Measurements from ENCODE around the gene TNFSF10. TPM values are rescaled to one million over a fixed set of nuclear protein-coding genes. Genes with fewer than 3 reads are reported as not detected.

TNFSF10 gene
- total and polyA plus RNA-seq, 9 of the 15 experiments (the other 6 are each of a cell fraction or from before 2014, with no cell fraction given): 0.07 to 1.3 (median 0.27) TPM; not detected in 1

DNA sequence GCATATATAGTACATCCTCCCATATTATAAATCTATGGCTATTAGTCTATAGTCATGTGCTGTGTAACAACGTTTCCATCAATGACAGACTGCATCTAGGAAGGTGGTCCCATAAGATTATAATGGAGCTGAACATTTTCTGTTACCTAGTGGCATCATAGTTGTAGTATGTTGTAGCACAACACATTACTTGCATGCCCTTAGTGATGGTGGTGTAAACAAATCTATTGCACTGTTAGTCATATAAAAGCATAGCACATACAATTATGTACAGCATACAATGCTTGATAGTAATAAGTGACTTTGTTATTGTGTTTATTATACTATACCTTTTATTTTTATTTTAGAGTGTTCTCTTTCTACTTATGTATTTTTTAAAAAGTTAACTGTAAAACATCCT is 37.4 kb upstream of the TNFSF10 start:
- 0% methylated on average over 1 of the region's 1 CpG for WGBS (ENCODE audit: insufficient coverage, low coverage, missing lambda C conversion rate)
- CTCF ChIA-PET (ENCODE audit: low intra/inter-chr PET ratio): no interaction called here

More for the DNA sequence above, 37.4 kb upstream of the TNFSF10 start:
- no peaks in the 10 kb centered on the region for H3K27me3 ChIP-seq (ENCODE audit: control insufficient read depth in 2 of 2, insufficient read depth in 2 of 2, low read length in 2 of 2)
- no peak overlapping the region for H2AFZ ChIP-seq (ENCODE audit: low read depth, low read length)
- H3K9me1 ChIP-seq (ENCODE audit: control insufficient read depth, insufficient read depth, low read length): no peaks in the 10 kb centered on the region
- H3K9me3 ChIP-seq (replicated peaks; ENCODE audit: control insufficient read depth, insufficient read depth, low read depth, low read length): no peaks in the 10 kb centered on the region
- intact Hi-C loops (cut with micrococcal nuclease): no loop called here
- no TSS peak for BruUV-seq (replicated peaks)
- no peak overlapping the region for H3K4me3 ChIP-seq
- DNase-seq (ENCODE audit: extremely low read depth in 1 of 4, low spot score in 3 of 4) (no peak), FAIRE-seq (no peak), ATAC-seq (no peak)
- in situ Hi-C loops (cut with MboI): no loop called here
- H3K9ac ChIP-seq (ENCODE audit: insufficient read depth in 1 of 2, low read depth in 2 of 2, low read length in 2 of 2): no peak overlapping the region
- no peaks in the 10 kb centered on the region for H3K79me2 ChIP-seq (ENCODE audit: control insufficient read depth, insufficient read depth, low read length)
- H4K20me1 ChIP-seq (replicated peaks; ENCODE audit: control insufficient read depth, insufficient read depth, low read length): no peaks in the 10 kb centered on the region
- TF ChIP-seq TBL1XR1 (IDR thresholded peaks at IDR 0.05; ENCODE audit: low read length in 2 of 2) (no peak), SMAD3 (CRISPR knock-in tag; conservative IDR thresholded peaks at IDR 0.05) (no peak), SMAD2 (IDR thresholded peaks at IDR 0.05; ENCODE audit: low read depth, low read length) (no peak), ZFP1 (CRISPR knock-in tag; IDR thresholded peaks at IDR 0.05) (no peak), WHSC1 (IDR thresholded peaks at IDR 0.05; ENCODE audit: low read length) (no peak), HDAC3 (IDR thresholded peaks at IDR 0.05; ENCODE audit: borderline replicate concordance, partially characterized antibody) (no peak), ZBTB7A (IDR thresholded peaks at IDR 0.05; ENCODE audit: borderline replicate concordance, control insufficient read depth, low read depth, low read length) (no peak), MTA3 (IDR thresholded peaks at IDR 0.05; ENCODE audit: borderline replicate concordance) (no peak)
- TF ChIP-seq, protein P1, sequence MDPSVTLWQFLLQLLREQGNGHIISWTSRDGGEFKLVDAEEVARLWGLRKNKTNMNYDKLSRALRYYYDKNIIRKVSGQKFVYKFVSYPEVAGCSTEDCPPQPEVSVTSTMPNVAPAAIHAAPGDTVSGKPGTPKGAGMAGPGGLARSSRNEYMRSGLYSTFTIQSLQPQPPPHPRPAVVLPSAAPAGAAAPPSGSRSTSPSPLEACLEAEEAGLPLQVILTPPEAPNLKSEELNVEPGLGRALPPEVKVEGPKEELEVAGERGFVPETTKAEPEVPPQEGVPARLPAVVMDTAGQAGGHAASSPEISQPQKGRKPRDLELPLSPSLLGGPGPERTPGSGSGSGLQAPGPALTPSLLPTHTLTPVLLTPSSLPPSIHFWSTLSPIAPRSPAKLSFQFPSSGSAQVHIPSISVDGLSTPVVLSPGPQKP (CRISPR knock-in tag; IDR thresholded peaks at IDR 0.05): no peak
- TF ChIP-seq, protein P2, sequence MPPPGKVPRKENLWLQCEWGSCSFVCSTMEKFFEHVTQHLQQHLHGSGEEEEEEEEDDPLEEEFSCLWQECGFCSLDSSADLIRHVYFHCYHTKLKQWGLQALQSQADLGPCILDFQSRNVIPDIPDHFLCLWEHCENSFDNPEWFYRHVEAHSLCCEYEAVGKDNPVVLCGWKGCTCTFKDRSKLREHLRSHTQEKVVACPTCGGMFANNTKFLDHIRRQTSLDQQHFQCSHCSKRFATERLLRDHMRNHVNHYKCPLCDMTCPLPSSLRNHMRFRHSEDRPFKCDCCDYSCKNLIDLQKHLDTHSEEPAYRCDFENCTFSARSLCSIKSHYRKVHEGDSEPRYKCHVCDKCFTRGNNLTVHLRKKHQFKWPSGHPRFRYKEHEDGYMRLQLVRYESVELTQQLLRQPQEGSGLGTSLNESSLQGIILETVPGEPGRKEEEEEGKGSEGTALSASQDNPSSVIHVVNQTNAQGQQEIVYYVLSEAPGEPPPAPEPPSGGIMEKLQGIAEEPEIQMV (tag; conservative IDR thresholded peaks at IDR 0.05; ENCODE audit: low read depth): no peak
- TF ChIP-seq, protein P3, sequence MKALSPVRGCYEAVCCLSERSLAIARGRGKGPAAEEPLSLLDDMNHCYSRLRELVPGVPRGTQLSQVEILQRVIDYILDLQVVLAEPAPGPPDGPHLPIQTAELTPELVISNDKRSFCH (CRISPR knock-in tag; IDR thresholded peaks at IDR 0.05): no peak
- TF ChIP-seq, protein P3 (tag; IDR thresholded peaks at IDR 0.05): no peak
- TF ChIP-seq, protein P4, sequence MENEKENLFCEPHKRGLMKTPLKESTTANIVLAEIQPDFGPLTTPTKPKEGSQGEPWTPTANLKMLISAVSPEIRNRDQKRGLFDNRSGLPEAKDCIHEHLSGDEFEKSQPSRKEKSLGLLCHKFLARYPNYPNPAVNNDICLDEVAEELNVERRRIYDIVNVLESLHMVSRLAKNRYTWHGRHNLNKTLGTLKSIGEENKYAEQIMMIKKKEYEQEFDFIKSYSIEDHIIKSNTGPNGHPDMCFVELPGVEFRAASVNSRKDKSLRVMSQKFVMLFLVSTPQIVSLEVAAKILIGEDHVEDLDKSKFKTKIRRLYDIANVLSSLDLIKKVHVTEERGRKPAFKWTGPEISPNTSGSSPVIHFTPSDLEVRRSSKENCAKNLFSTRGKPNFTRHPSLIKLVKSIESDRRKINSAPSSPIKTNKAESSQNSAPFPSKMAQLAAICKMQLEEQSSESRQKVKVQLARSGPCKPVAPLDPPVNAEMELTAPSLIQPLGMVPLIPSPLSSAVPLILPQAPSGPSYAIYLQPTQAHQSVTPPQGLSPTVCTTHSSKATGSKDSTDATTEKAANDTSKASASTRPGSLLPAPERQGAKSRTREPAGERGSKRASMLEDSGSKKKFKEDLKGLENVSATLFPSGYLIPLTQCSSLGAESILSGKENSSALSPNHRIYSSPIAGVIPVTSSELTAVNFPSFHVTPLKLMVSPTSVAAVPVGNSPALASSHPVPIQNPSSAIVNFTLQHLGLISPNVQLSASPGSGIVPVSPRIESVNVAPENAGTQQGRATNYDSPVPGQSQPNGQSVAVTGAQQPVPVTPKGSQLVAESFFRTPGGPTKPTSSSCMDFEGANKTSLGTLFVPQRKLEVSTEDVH (IDR thresholded peaks at IDR 0.05; ENCODE audit: low read depth, partially characterized antibody): no peak
- no peaks in the 10 kb centered on the region for H3K36me3 ChIP-seq (ENCODE audit: control insufficient read depth, insufficient read depth, low read length)
- H3K4me2 ChIP-seq (ENCODE audit: insufficient read depth, low read length): no peak overlapping the region
- POLR2A ChIA-PET: no interaction called here
- no peak overlapping the region for H3K27ac ChIP-seq (ENCODE audit: extremely low read depth, low read depth, low read length)
- peaks cover 4 to 8% of the 10 kb centered on the region in 2 experiments; a peak in 3 of 5 replicates for H3K4me1 ChIP-seq (replicated peaks in 1 of 2; ENCODE audit: control insufficient read depth in 2 of 2, insufficient read depth in 2 of 2, low read length in 2 of 2)

Measured in K562 (cell line).